ENCODE results near the gene KDM5C.

Gene KDM5C

DNA sequence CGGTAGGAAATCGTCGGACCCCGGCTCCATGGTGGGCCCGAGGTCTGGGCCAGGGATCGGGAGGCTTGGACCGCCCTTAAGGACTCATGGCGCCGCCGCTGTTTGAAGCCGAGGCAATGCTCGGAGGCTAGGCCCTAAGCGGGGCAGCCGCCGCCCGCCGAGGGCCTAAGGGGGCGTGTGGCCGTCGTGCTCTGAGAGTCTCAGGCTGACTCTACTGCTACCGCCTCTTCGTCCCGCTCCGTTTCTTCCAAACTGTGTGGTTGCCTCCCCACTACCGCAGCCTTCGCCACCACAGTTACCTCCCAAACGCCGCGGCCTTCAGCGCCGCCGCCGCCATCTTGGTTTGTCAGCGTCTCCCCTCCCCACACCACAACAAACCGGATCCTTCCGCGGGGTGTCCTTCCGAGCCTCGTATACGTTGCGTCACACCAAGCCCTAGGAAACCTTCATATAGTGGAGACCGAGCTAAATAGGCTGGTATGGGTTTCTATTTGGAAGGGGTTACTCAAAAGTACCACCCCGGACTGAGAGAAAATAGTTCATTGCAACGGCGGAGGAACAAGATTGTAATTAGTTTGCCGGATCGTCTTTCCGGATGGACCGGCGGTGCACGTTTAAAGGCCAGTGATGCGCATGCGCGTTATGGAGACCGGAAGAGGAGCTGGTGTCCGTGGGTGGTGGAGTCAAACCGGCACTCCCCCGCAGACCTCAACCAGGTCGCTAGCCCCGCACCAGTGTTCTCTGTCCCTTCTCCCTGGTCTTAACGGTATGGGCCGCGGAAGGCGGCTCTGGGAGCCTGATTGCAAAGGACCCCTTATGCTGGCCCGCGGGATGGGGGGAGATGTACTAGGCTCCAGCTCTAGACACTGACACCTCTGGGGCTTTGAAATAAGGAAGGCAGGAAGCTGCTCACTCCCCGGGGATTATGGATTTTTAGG is at the start of gene KDM5C:
Gene KDM5C, minus strand, starts transcription at position 348 of the 938 bp plus-strand sequence. Its CDS starts 318 bp downstream, at position 30.
- DNase-seq = peak; percentile 79

DNA sequence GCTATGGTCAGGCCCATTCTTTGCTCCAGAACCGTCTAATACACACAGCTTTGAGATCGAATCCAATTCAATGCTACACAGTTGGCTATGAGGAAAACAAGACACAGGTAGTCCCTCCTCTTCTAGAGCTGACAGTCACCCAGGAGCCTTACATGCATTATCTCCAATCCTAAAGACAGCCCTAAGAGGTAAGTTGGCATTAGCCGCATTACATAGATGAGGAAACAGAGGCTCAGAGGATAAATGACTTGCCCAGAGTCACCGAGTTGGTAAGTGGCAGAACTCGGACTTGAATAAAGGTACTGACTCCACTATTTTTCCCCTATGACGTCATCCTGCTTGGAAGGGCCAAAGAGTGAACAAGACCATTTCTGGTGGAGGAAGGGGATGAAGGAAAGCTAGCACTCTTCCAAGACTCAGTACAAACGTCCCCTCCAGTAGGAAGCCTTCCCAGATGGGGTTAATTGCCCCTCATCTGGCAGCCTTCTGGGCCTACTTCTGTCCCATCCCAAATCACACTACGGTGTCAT is 47.9 kb upstream of the KDM5C start:
- DNase-seq = no peak

DNA sequence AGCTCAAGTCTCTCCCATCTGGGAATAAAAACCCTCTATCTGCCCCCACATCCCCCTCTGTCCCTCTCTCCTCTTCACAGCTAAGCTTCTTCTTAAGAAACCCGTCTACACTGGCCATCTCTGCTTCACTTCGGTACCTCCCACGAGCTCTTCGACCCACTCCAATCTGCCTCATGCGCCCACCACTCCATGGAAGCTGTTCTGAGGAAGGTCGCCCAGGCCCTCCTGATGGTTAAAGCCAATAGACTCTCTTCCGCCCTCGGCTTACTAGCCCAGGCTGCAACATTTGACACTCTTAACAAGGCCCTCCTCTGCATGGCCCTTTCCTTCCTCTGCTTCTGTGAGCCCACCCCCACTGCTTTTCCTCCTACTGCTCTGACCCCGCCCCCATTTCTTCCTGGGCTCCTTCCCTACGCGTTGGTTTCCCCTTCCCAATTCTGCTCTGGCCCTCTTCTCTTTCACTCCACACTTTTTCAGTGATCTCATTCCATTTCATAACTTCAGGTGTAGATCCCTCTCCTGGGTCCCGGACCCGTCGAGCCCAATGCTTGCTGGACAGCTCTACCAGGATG is 44.6 kb upstream of the KDM5C start:
- no peak for DNase-seq

DNA sequence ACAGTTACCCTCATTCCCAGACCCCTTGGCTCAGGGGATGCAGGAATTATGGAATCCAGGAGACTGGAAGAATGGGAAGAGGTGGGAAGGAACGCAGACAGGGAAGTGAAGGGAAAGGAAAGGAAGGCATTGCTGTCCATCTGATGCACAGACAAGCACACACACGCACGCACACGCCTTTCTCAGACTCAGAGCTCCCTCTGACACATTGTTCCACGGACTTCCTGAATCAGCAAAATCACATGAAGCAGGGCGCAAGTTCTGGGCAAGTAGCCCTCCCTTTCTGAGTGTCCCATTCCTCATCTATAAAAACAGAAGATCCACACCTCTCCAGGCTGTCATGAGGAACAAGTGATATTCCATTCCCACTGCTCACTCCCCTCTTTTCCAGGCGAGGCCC is 43.2 kb upstream of the KDM5C start:
- DNase-seq = no peak

DNA sequence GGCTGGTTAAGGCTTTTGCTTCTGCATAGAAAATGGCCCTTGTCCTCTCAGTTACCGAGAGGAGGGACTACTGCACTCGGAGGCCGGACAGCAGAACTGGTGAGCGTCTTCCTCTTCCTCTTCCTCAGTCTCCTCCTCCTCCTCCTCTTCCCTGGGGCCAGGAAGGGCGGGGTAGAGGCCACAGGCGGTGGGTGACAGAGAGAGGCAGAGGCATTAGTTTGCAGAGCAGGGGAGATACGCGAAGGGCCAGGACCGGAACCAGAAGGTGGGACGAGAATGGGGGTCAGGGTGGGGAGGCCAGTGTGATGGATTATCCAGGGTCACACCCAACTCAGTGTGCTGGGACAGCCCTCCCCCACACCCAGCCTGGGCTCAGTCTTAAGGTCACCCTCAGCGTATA is 41.9 kb upstream of the KDM5C start:
- DNase-seq = no peak

DNA sequence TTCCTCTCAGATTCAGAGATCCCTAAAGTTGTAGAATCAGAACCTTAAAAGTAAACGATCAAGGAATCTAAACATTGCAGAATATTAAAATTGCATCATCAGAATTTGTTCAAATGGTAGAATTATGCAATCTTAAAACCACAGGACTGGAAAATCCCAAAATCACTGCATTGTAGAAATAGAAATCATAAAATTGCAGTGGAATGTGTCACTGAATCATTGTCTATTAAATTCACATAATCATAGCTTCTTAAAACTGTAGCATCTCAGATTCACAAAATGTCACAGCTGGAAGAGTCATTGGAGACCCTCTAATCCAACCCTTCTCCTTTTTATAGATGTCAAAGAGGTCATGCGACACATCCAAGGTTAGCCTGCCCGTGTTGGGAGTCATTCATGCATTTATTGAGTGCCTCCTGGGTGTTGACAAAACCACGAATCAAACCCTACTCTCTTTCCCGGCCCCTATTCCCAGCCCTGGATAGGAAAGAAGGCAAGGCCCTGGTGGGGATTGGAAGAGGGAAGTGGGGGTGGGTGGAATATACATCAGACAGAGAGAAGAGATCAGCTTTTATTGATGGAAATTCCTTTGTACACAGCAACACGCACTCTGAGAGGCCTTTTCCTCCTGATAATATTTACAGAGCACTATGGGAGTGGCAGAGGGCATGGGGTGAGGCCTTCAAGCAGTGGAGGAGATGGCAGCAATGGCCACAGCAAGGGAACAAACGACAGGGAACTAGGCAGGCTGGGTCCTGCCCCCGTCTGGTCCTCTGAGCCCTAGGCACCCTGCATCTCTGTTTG is 41.0 kb upstream of the KDM5C start:
- no peak for DNase-seq

DNA sequence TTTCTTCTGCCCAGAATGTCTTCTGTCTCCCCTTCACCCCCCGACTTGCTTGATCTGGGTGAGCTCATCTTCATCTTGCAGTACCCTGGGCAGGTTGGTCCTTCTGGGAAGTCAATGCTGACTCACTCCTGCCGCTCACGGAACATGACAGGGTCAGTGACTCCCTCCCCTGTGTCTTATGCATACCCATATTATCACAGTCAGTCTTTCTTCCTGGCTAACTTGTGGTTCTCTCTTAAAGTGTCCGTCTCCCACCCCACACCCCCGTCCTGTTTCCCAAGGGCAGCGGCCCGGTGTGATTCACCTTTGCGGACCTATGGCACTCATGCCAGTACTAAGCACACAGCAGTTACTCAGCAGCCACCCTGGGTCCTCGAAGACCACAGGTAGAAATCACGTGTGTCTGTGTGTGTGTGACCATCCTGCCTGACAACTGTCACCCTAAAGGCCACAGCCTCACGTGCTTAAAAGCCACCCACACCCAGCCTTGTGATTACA is 38.6 kb upstream of the KDM5C start:
- DNase-seq = no peak

DNA sequence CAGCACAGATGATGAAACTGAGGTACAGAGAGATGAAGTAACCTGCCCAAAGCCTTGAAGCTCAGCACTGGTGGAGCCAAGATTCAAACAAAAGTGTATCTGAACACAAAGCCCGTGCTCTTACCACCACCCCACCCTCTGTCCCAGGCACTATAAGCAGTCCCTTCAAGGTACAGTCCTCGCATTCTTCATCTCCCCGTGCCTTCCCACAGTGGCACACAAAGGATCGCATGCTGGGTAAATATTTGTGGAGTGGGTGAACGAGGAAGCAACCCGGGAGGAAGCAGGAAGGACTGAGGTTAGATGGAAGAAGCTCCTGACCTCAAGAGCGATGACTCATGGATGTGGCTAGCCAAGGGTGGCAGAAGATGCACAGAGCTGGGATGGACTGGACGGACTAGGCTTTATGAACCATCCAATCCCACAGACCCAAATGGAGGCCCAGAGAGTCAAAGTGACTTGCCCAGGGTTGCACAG is 37.9 kb upstream of the KDM5C start:
- DNase-seq = no peak

DNA sequence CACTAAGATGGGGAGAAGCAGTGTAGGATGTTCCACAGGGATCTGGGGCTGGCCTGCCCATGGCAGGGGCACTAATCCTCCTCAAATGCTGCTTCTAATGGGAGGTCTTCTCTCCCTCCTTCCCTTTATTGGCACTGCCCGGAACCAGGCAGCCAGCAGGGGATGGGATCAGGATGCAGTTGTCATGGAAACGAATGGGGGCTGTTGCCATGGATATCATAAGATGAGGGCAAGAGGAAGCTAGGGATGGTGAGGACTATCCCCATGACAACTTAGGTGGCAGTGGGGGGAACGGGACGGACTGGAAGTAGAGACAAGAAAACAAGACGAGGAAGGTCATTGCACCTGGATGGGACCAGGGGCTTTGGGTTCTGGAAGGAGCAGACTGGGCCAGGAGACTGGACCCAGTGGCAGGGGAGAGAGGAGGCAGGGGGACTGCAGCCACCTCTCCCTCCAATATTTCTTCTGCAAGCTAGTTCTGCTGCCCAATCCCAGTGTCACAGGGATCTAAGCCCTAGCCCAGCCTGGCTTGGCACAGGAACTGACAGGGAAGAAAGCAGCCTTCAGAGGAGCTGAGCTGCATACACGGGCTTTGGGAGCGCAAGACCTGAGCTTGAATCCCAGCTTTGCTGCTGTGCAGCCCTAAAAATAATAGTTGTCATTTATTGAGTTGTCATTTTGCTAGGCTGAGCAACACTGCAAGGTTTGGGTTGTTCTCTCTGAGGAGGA is 37.3 kb upstream of the KDM5C start:
- DNase-seq = no peak

DNA sequence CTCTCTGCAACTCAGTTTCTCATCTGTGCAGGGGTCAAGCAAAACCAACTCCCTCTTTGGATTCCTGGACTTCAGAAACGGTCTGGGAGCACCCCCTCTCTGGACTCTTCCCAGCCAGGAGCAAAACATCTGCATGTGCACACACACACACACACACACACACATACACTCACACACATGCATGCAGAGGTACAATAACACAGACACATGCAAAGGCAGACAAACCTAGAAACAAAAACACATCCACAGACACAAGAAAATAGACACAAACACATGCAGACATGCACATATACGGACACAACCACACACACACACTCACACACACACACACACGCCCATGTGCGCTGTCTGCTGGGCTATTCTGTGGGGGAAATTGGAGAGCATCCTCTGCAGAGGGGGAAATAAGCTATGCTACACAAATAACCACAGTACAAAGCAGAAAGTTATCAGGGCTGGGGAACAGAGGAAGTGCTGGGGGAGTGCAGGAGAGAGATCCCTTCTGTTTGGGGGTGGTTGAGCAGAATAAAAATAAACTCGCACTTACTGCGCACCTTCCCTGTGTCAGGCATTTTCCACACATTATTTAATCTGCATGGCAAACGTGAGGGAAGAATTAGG is 36.5 kb upstream of the KDM5C start:
- no peak for DNase-seq

DNA sequence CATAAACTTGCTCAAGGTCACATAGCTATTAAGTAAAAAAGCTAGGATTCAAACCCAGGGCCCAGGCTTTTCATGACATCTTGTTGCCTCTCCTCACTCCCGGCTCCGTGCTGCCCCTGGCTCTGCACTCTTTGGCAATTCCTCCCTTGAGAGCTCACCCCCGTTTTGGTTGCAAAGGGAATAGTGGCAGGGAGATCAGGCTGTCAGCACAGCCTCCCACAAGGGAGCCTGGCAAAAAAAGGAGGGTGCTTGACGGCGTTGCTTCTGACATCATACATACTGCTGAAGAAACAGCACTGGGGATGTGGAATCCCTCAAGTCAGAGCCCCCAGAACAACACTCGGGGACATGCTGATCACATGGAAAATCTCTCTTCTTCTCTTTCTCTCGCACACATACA is 35.8 kb upstream of the KDM5C start:
- DNase-seq = no peak

DNA sequence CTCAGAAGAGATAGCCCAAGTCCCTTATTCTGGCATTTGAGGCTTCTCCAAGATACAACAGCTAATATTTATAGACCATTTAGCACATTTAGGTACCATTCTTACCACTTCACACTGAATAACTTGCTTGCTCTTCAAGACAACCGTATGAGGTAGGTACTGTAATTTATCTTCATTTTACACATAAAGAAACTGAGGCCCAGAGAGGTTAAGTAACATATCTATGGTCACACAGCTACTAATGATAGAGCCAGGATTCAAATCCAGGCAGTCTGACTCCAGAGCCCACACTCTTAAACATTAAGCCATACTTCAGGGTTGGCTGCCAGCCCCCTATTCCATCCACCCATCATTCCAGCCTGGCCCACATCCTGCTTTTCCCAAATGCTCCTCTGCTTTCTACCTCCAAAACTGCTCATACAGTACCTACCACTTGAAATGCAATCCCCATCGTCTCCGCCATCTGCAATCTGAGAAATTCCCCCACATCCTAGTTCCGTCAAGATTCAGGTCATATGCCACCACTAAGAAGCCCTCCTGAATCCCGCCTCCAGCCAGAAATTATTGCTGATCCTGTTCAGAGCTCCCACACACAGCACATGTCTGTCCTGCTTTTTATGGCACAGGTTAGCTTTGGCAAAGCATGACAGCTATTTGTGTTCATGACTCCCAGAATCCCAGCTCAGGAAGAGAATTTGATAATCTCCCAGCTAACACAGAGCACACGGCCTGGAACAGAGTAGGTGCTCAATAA is 32.8 kb upstream of the KDM5C start:
- no peak for DNase-seq

DNA sequence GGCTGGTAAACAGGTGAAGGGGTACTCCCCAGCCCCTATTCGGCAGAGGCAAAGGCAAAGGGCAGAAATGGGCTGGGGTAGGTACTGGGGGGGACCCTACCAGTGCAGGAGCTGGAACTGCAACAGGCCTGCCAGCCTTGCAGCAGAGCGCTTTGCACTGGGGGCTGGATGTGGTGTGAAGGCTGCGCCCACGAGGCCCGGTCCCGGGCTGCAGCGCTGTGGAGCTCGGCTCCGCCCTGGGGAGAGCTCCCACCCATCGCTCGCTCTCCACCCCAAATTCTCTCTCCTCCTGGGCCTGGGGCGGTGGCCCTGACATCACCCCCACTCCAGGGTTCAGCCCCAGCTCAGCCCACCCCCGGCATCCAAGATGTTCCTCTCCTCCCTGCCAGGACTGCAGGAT is 32.2 kb upstream of the KDM5C start:
- DNase-seq = no peak

DNA sequence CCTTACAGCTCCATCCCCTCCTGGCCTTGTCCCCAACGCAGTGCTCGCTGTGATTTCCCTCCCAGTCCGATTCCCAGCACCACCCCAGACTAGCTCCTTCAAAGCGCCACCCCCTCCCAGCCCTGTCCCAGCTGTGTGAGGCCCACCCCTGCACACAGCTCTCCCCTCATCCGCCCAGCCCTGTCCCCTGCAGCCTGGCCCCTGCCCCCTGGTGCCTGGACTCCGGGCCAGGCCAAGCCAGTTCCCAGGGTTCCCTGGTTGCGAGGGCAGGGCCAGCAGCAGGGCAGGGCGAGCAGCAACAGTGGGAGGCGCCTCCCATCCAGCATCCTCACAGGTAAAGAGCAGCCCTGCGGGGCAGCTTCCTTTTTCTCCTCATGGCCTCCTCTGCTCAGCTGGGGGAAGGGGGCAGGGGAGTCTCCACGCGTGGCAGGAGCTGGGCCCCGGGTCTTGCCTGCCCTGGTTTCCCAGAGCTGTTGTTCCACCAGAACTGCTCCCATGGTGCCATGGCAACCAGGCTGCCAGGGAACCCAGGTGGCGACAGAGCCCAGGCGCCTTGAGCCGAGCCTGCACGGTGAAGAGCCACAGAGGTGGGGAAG is 31.5 kb upstream of the KDM5C start:
- no peak for DNase-seq

DNA sequence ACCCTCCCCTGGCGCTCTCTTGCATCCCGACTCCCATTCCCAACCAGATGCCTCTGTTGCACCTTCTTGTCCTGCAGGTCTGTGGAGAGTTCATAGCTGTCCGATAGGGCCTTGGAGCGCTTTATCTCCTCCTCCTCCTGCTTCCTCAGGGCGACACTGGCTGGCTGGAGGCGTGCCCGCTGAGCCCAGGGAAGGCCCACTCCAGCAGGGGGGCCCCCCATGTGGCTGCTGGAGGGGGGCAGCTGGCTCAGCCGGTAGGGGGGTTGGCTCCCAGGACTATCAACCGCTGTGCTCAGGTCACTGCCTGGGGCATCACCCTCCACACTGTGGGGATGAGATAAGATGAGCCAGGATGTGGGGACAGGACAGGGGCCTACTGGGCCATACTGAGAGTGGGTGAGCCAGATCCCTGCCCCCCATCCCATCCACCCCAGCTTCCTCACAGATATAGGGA is 30.8 kb upstream of the KDM5C start:
- no peak for DNase-seq

DNA sequence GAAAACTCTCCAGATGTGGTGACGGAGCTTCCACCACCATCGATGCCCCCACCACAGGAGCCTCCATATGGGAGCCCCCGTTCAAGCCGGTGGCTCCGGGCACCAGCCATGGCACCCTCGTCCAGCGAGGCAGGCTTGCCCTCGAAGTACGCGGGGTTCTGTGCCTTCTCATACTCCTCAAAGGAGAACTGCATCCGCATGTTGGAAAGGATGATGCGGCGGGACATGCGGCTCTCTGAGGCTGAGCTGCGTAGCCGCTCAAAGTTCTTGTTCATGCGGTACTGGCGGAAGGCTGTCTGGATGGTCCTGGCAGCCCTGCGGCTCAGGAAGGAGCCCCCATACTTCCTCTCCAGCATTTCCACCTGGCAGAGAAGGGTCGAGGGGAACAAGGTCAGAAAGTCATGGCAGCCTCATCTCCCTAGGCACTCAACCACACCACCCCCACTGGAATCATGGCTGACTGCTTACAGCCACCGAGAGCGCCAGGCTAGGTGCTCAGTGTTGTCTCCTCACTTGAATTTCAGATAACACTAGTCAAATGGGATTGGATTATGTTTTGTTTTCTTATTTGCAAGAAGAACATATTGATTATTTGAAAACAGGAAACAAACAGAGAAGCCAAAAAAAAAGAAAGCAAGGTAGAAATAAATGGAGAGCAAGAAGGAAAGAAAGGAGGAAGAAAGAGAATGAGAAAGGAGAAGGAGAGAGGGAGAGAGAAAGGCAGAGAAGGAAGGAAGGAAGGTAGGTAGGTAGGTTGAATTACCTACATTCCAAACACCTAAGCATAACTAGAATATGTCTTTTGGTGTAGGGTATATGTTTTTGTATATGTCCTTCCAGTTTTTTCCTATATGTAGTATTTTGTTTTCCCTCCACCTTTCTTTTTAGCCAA is 29.8 kb upstream of the KDM5C start:
- DNase-seq = no peak

DNA sequence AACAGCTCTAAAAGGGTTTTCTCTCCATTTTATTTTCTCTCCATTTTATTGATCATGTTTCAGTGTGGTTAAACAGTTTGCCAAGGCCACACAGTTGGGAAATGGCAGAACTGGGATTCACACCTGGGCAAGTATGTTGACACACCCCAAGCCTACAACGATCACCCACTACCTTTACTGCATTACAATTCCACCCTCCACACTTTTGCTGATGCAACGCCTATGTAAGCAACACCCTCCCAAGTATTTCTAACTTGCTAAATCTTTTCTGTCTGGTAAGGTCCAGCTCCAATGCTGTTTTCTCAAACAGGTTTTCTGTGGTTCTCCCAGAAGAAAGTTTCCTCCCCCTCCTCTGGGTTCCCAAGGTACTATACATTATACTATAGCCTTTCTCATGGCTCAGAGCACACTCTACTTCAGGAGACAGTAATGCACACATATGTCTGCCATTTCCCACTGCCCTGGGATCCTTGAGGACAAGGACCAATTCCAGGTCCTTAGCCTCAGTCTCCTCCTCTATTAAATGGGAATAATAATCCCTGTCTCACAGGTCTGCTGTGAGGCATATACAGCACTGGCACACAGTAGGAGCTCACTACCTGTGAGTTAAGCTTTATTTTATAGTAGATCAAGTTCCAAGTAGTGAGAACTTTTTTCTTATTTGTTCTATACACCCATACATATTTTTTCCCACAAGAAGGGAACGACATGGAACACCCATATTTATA is 28.4 kb upstream of the KDM5C start:
- DNase-seq = no peak

DNA sequence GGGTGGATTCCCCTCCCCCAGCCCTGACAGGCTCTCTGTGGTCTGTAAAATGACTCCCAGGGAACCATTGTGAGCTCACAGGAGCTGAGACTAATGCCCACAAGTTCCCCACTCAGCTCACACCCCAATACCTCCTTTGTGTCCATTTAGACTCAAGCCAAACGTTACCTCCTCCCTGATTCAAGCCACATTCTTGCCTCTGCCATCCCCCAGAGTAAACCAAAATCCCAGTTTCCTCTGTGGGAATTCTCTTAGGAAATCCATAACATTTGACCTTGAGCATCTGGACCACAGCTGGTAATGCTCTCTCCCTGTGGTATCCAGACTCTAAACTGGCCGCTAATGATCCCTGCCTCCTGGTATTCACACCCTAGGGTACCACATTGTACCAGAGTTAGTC is 26.3 kb upstream of the KDM5C start:
- DNase-seq = no peak

DNA sequence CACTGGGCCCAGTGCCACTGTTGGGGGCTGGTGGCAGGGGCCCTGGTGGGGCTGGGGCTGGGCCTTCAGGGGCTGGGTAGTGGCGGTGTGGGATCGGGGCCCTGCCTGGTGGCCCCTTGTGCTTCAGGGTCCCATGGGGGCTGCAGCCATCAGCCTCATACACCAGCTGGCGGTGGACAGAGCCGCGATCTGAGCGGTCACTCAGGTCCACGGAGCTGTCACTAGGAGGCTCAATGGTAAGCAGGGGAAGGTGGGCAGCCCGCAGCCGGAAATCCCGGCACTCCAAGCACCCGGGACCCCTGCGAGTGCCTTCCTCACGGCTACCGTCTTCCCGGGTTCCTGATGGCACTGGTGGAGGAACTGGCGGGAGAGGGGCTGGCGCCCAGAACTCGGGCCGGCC is 25.5 kb upstream of the KDM5C start:
- DNase-seq = no peak
